Measurements from ENCODE around the gene CLASP1.

GRCh38 chr2:121476684-121477083, 172.6 kb downstream of the CLASP1 start:
- no peak for TF ChIP-seq EP300 (IDR thresholded peaks at IDR 0.05)
- TF ChIP-seq CTCF (IDR thresholded peaks at IDR 0.05) = no peak
- no peak for TF ChIP-seq POLR2A (IDR thresholded peaks at IDR 0.05)
- no peak for TF ChIP-seq POLR2AphosphoS5 (IDR thresholded peaks at IDR 0.05)

Measured in stomach (tissue), 4 donors.